Caco-2 (cell line): ENCODE results near the gene MRM3. TPM values are rescaled to one million over a fixed set of nuclear protein-coding genes. Genes with fewer than 3 reads are reported as not detected.

Experiments
- Bru-seq: library from RNA; stranded (reverse); fragments of 400-500 nt; gene quantifications from one replicate; lab custom pipeline; 2021; lab: Mats Ljungman, UMichigan
- BruChase-seq, 2 experiments: library from RNA; stranded (reverse); fragments of 400-500 nt; gene quantifications; one replicate each; lab custom pipeline; 2021; lab: Mats Ljungman, UMichigan
- BruUV-seq: library from RNA; stranded (reverse); fragments of 400-500 nt; replicated peaks from 2 replicates; lab custom pipeline; 2021; lab: Mats Ljungman, UMichigan
- CTCF ChIA-PET: fragments of 300-600 bp; sonication (Branson Sonifier 250); formaldehyde crosslinking; loops from one replicate; lab custom pipeline; 2022; ENCODE audit warnings: antibody characterized with exemption; lab: Charles Lee
- POLR2A ChIA-PET: fragments of 300-600 bp; sonication (Branson Sonifier 250); formaldehyde crosslinking; loops from one replicate; lab custom pipeline; 2022; ENCODE audit warnings: antibody characterized with exemption; lab: Charles Lee
- DNase-seq, 2 experiments: peaks; one replicate each; pipeline versions ENCODE4 v3.0.0 to v3.0.0-alpha.2; 2020 to 2022
- H3K27me3 ChIP-seq: replicated peaks from 2 replicates; pipeline ENCODE4 v1.6.0; 2011; ENCODE audit warnings: low read length; ENCODE audit not compliant: control insufficient read depth, insufficient read depth
- H3K36me3 ChIP-seq: 2 replicates; pipeline ENCODE4 v1.5.1; 2011; ENCODE audit warnings: low read length; ENCODE audit not compliant: control insufficient read depth, insufficient read depth
- H3K4me1 ChIP-seq: fragments of 250-450 bp; sonication (Bioruptor Pico); 2 replicates; pipeline ENCODE4 v1.5.1; 2020; ENCODE audit warnings: mild to moderate bottlenecking
- H3K4me3 ChIP-seq: 2 replicates; pipeline ENCODE4 v1.5.1; 2011; ENCODE audit warnings: low read depth, mild to moderate bottlenecking, control low read depth, low read length
- H3K9me3 ChIP-seq: fragments of 250-450 bp; sonication (Bioruptor Pico); 2 replicates; pipeline ENCODE4 v1.5.1; 2020; ENCODE audit warnings: mild to moderate bottlenecking, moderate library complexity
- H3K27ac Mint-ChIP-seq: one replicate; pipeline ENCODE4 v1.8.0; 2022; ENCODE audit warnings: mixed read lengths; ENCODE audit not compliant: unreplicated experiment
- H3K27me3 Mint-ChIP-seq: one replicate; pipeline ENCODE4 v1.8.0; 2022; ENCODE audit warnings: mixed read lengths; ENCODE audit not compliant: insufficient read depth, unreplicated experiment
- H3K36me3 Mint-ChIP-seq: one replicate; pipeline ENCODE4 v1.8.0; 2022; ENCODE audit warnings: mild to moderate bottlenecking, mixed read lengths; ENCODE audit not compliant: insufficient read depth, unreplicated experiment
- H3K4me1 Mint-ChIP-seq: one replicate; pipeline ENCODE4 v1.8.0; 2022; ENCODE audit warnings: low read depth, mixed read lengths; ENCODE audit not compliant: unreplicated experiment
- H3K4me3 Mint-ChIP-seq: one replicate; pipeline ENCODE4 v1.8.0; 2022; ENCODE audit warnings: mild to moderate bottlenecking, moderate library complexity, mixed read lengths; ENCODE audit not compliant: unreplicated experiment
- H3K9me3 Mint-ChIP-seq: one replicate; pipeline ENCODE4 v1.8.0; 2022; ENCODE audit warnings: mixed read lengths; ENCODE audit not compliant: unreplicated experiment
- CTCF ChIP-seq, 2 experiments: fragments of 200-600 bp in 1 of 2; IDR thresholded peaks; 1 replicate in 1 of 2; 2 replicates in 1 of 2; pipeline versions ENCODE4 v1.5.1 to v1.8.0; 2011 to 2022; ENCODE audit warnings: antibody characterized with exemption in 1 of 2, control low read depth in 1 of 2, inconsistent platforms in 1 of 2, low read depth in 1 of 2, low read length in 1 of 2, mild to moderate bottlenecking in 1 of 2, moderate library complexity in 1 of 2; ENCODE audit not compliant: insufficient read depth in 1 of 2, severe bottlenecking in 1 of 2, unreplicated experiment in 1 of 2
- intact Hi-C: fragments of 100-400 bp; cut with micrococcal nuclease; formaldehyde crosslinking; loops from one replicate; pipeline ENCODE4 v1.10.0; 2022; ENCODE audit not compliant: unreplicated experiment
- long read RNA-seq: library from polyadenylated mRNA; stranded (forward); transcript quantifications from one replicate; pipeline ENCODE4 v2.0.0, GENCODE V29; 2022
- total RNA-seq: library from RNA; stranded (reverse); gene quantifications from 2 replicates; pipeline ENCODE4 v1.2.3, GENCODE V29; 2022

MRM3 gene
- total RNA-seq (11.0 and 14.1 TPM in 2 replicates), Bru-seq, nascent RNA (percentile 64 among the genes with signal in this experiment), BruChase-seq, experiment 1, labeled RNA remaining after a 2-hour chase (percentile 65 among the genes with signal in this experiment), BruChase-seq, experiment 2, labeled RNA remaining after a 6-hour chase (percentile 56 among the genes with signal in this experiment)
- long read RNA-seq, transcript MRM3-203 (3 exons, 727 nt): minor isoform, 5 of 42 reads
- long read RNA-seq, transcript MRM3-201 (4 exons, 1,809 nt): major isoform, 33 of 42 reads
- long read RNA-seq, partial matches to known transcripts: 1 of 42 reads
- long read RNA-seq, other reads (novel, unspliced or antisense): 1 of 42 reads

GRCh38 chr17:781805-782731 lies at the start of gene MRM3, which contains the start of gene GLOD4:
Gene MRM3, plus strand, starts transcription at chr17:782353. Its CDS starts 26 bp downstream, at chr17:782379.
Gene GLOD4, minus strand, starts transcription at chr17:782280. Its CDS starts 25 bp downstream, at chr17:782255.
- ChIA-PET POLR2A (interaction anchor here (0.6 to 1.0 kb wide), 4 partner anchors 20 to 197 kb away, joined by 3 to 5 read pairs (median 3); partner anchors contain the start of genes GEMIN4 and NXN), CTCF (interaction anchor here (1.4 kb wide), 1 partner anchor 199 kb away, joined by 6 read pairs; no protein-coding TSS in a partner anchor)
- no peaks in the 10 kb centered on the region for H3K4me1 ChIP-seq
- Mint-ChIP-seq H3K36me3 (peaks cover 34% of the 10 kb centered on the region), H3K4me1 (no peaks in the 10 kb centered on the region), H3K4me3 (peak within 1 kb of the TSS; percentile 93), H3K27ac (peak within 1 kb of the TSS; percentile 96), H3K27me3 (no peaks in the 10 kb centered on the region), H3K9me3 (no peaks in the 10 kb centered on the region)
- peak within 1 kb of the TSS; percentile 64 for H3K4me3 ChIP-seq
- DNase-seq: peak; percentile 76 to 89
- H3K36me3 ChIP-seq: no peaks in the 10 kb centered on the region
- TF ChIP-seq CTCF (IDR thresholded peaks at IDR 0.05; ENCODE audit: insufficient read depth in 1 of 2, low read depth in 1 of 2, low read length in 1 of 2, severe bottlenecking in 1 of 2, unreplicated experiment in 1 of 2): no peak
- BruUV-seq: TSS peak; percentile 71
- H3K27me3 ChIP-seq: no peaks in the 10 kb centered on the region
- H3K9me3 ChIP-seq: no peaks in the 10 kb centered on the region
- intact Hi-C loops: loop anchor here (1.0 kb wide), 1 partner anchor 199 kb away; no protein-coding TSS in a partner anchor

- CTCF ChIA-PET: no interaction called here
Measured at GRCh38 chr17:732902-733720, 49.0 kb upstream of the MRM3 start.

More at GRCh38 chr17:732902-733720, 49.0 kb upstream of the MRM3 start:
- peaks cover 27% of the 10 kb centered on the region for H3K36me3 Mint-ChIP-seq
- H3K9me3 Mint-ChIP-seq: no peaks in the 10 kb centered on the region
- POLR2A ChIA-PET: no interaction called here
- peak overlapping the region; percentile 81 for H3K27ac Mint-ChIP-seq
- no peak for TF ChIP-seq CTCF (IDR thresholded peaks at IDR 0.05; ENCODE audit: insufficient read depth in 1 of 2, low read depth in 1 of 2, low read length in 1 of 2, severe bottlenecking in 1 of 2, unreplicated experiment in 1 of 2)
- no peaks in the 10 kb centered on the region for H3K27me3 Mint-ChIP-seq
- Histone ChIP-seq H3K4me1 (no peaks in the 10 kb centered on the region), H3K36me3 (no peaks in the 10 kb centered on the region), H3K27me3 (no peaks in the 10 kb centered on the region), H3K4me3 (peak overlapping the region; percentile 61), H3K9me3 (no peaks in the 10 kb centered on the region)
- no peaks in the 10 kb centered on the region for H3K4me1 Mint-ChIP-seq
- peak in 1 of 2 experiments; percentile 21 for DNase-seq
- H3K4me3 Mint-ChIP-seq: peak overlapping the region; percentile 81
- BruUV-seq: no TSS peak
- intact Hi-C loops: no loop called here
